H9 (cell line): ENCODE measurements around the gene PHACTR1. TPM values are rescaled to one million over a fixed set of nuclear protein-coding genes. Genes with fewer than 3 reads are reported as not detected.

ENCODE experiments used
- DNase-seq: peaks from one replicate; pipeline ENCODE4 v3.0.0-alpha.2; 2017
- H2AFZ ChIP-seq: one replicate; pipeline ENCODE4 v1.6.1; 2013; ENCODE audit warnings: mild to moderate bottlenecking, low read length, control low read depth, moderate library complexity
- H2AK5ac ChIP-seq: 2 replicates; pipeline ENCODE4 v1.6.1; 2013; ENCODE audit warnings: low read length, control low read depth, mixed read lengths; ENCODE audit not compliant: insufficient read length
- H2BK120ac ChIP-seq: one replicate; pipeline ENCODE4 v1.6.1; 2013; ENCODE audit warnings: low read depth, mild to moderate bottlenecking, low read length, control low read depth, inconsistent platforms; ENCODE audit not compliant: poor library complexity, severe bottlenecking
- H2BK12ac ChIP-seq: 2 replicates; pipeline ENCODE4 v1.6.1; 2013; ENCODE audit warnings: low read length, control low read depth, mixed read lengths, low read depth; ENCODE audit not compliant: insufficient read length
- H2BK15ac ChIP-seq: 2 replicates; pipeline ENCODE4 v1.6.1; 2013; ENCODE audit warnings: low read depth, low read length, control low read depth
- H2BK20ac ChIP-seq: one replicate; pipeline ENCODE4 v1.6.1; 2013; ENCODE audit warnings: low read depth, mild to moderate bottlenecking, low read length, control low read depth, inconsistent platforms; ENCODE audit not compliant: poor library complexity, severe bottlenecking
- H2BK5ac ChIP-seq: 2 replicates; pipeline ENCODE4 v1.6.1; 2013; ENCODE audit warnings: low read length, control low read depth, mixed read lengths; ENCODE audit not compliant: insufficient read length
- H3K14ac ChIP-seq: 2 replicates; pipeline ENCODE4 v1.6.1; 2013; ENCODE audit warnings: low read length, control low read depth; ENCODE audit not compliant: insufficient read depth
- H3K18ac ChIP-seq: 2 replicates; pipeline ENCODE4 v1.6.1; 2013; ENCODE audit warnings: low read depth, mild to moderate bottlenecking, mixed read lengths, low read length, control low read depth; ENCODE audit not compliant: insufficient read length
- H3K23ac ChIP-seq: 2 replicates; pipeline ENCODE4 v1.6.1; 2013; ENCODE audit warnings: low read length, control low read depth, mixed read lengths, low read depth; ENCODE audit not compliant: insufficient read length
- H3K23me2 ChIP-seq: 2 replicates; pipeline ENCODE4 v1.6.1; 2013; ENCODE audit warnings: low read depth, mild to moderate bottlenecking, mixed read lengths, low read length, control low read depth; ENCODE audit not compliant: insufficient read length, poor library complexity, severe bottlenecking
- H3K27ac ChIP-seq: 2 replicates; pipeline ENCODE4 v1.5.1; 2013; ENCODE audit warnings: low read length, control low read depth, mixed read lengths, low read depth; ENCODE audit not compliant: insufficient read length
- H3K27me3 ChIP-seq: 2 replicates; pipeline ENCODE4 v1.6.1; 2013; ENCODE audit warnings: low read length, control low read depth, inconsistent platforms; ENCODE audit not compliant: insufficient read depth
- H3K4ac ChIP-seq: 2 replicates; pipeline ENCODE4 v1.6.1; 2013; ENCODE audit warnings: low read depth, mild to moderate bottlenecking, control low read depth, inconsistent platforms, low read length, moderate library complexity
- H3K4me1 ChIP-seq: 2 replicates; pipeline ENCODE4 v1.6.1; 2013; ENCODE audit warnings: low read length, control low read depth, inconsistent platforms; ENCODE audit not compliant: insufficient read depth
- H3K4me2 ChIP-seq: 2 replicates; pipeline ENCODE4 v1.6.1; 2013; ENCODE audit warnings: low read length, control low read depth, mixed read lengths; ENCODE audit not compliant: insufficient read length, insufficient read depth
- H3K56ac ChIP-seq: 2 replicates; pipeline ENCODE4 v1.6.1; 2013; ENCODE audit warnings: low read depth, mild to moderate bottlenecking, mixed read lengths, low read length, control low read depth; ENCODE audit not compliant: insufficient read length
- H3K79me1 ChIP-seq: 2 replicates; pipeline ENCODE4 v1.6.1; 2013; ENCODE audit warnings: low read depth, mild to moderate bottlenecking, moderate library complexity, low read length, control low read depth, inconsistent platforms; ENCODE audit not compliant: insufficient read depth, poor library complexity, severe bottlenecking
- H3K79me2 ChIP-seq: 2 replicates; pipeline ENCODE4 v1.6.1; 2013; ENCODE audit warnings: low read length, control low read depth, inconsistent platforms; ENCODE audit not compliant: insufficient read depth
- H3K9ac ChIP-seq: 2 replicates; pipeline ENCODE4 v1.6.1; 2013; ENCODE audit warnings: low read length, control low read depth, mixed read lengths; ENCODE audit not compliant: insufficient read length; ENCODE audit errors: extremely low read depth
- H3K9me3 ChIP-seq: one replicate; pipeline ENCODE4 v1.6.1; 2013; ENCODE audit warnings: low read depth, low read length, inconsistent platforms; ENCODE audit not compliant: control insufficient read depth
- H3T11ph ChIP-seq: one replicate; pipeline ENCODE4 v1.6.1; 2013; ENCODE audit warnings: mild to moderate bottlenecking, low read length, control low read depth, inconsistent platforms
- H4K20me1 ChIP-seq: one replicate; pipeline ENCODE4 v1.6.1; 2013; ENCODE audit not compliant: control insufficient read depth, insufficient read length, insufficient read depth
- H4K5ac ChIP-seq: 2 replicates; pipeline ENCODE4 v1.6.1; 2013; ENCODE audit warnings: low read depth, mild to moderate bottlenecking, mixed read lengths, low read length, control low read depth; ENCODE audit not compliant: insufficient read length
- H4K8ac ChIP-seq: replicated peaks from 2 replicates; pipeline ENCODE4 v1.6.1; 2013; ENCODE audit warnings: low read length, control low read depth, mixed read lengths, low read depth; ENCODE audit not compliant: insufficient read length
- H4K91ac ChIP-seq: 2 replicates; pipeline ENCODE4 v1.6.1; 2013; ENCODE audit warnings: low read depth, mild to moderate bottlenecking, moderate library complexity, mixed read lengths, low read length, control low read depth; ENCODE audit not compliant: insufficient read length
- H3K27ac Mint-ChIP-seq, 3 experiments: 2 replicates in 2 of 3; 3 replicates in 1 of 3; pipeline ENCODE4 v1.8.0; 2020 to 2021; ENCODE audit warnings: mixed read lengths in 3 of 3, mild to moderate bottlenecking in 1 of 3, moderate library complexity in 1 of 3
- H3K27me3 Mint-ChIP-seq: 2 replicates; pipeline ENCODE4 v1.8.0; 2021; ENCODE audit warnings: low read depth, mild to moderate bottlenecking, moderate library complexity, mixed read lengths
- H3K36me3 Mint-ChIP-seq, 3 experiments: 2 replicates in 2 of 3; 3 replicates in 1 of 3; pipeline ENCODE4 v1.8.0; 2020 to 2021; ENCODE audit warnings: low read depth in 3 of 3, mixed read lengths in 3 of 3; ENCODE audit not compliant: insufficient read depth in 1 of 3
- H3K4me1 Mint-ChIP-seq, 2 experiments: 2 replicates each; pipeline ENCODE4 v1.8.0; 2020; ENCODE audit warnings: mixed read lengths in 2 of 2
- H3K4me3 Mint-ChIP-seq, 2 experiments: 2 replicates in 1 of 2; 3 replicates in 1 of 2; pipeline ENCODE4 v1.8.0; 2020 to 2021; ENCODE audit warnings: mild to moderate bottlenecking in 2 of 2, mixed read lengths in 2 of 2, moderate library complexity in 1 of 2
- H3K9me3 Mint-ChIP-seq, 2 experiments: 2 replicates in 1 of 2; 3 replicates in 1 of 2; pipeline ENCODE4 v1.8.0; 2020; ENCODE audit warnings: mild to moderate bottlenecking in 2 of 2, mixed read lengths in 2 of 2, moderate library complexity in 1 of 2
- CTCF ChIP-seq: fragments of 200-600 bp; sonication (generic); conservative IDR thresholded peaks from 3 replicates; pipeline ENCODE4 v1.8.0; 2021; ENCODE audit warnings: antibody characterized with exemption, mild to moderate bottlenecking
- WGBS: extraction: QIAGEN DNeasy Blood & Tissue Kit; methylation state at CpG from one replicate; pipeline ENCODE4 v1.1.7; 2013; ENCODE audit warnings: missing lambda C conversion rate, low lambda C conversion rate, mixed read lengths; ENCODE audit not compliant: insufficient read length; ENCODE audit errors: extremely low coverage; 5-methylcytosine and 5-hydroxymethylcytosine counted together
- total RNA-seq: library from RNA; stranded (reverse); gene quantifications from 2 replicates; pipeline ENCODE4 v1.2.1, GENCODE V29; 2021

Gene PHACTR1
- total RNA-seq, 1 experiment from 2014 or later = 15.9 TPM

DNA sequence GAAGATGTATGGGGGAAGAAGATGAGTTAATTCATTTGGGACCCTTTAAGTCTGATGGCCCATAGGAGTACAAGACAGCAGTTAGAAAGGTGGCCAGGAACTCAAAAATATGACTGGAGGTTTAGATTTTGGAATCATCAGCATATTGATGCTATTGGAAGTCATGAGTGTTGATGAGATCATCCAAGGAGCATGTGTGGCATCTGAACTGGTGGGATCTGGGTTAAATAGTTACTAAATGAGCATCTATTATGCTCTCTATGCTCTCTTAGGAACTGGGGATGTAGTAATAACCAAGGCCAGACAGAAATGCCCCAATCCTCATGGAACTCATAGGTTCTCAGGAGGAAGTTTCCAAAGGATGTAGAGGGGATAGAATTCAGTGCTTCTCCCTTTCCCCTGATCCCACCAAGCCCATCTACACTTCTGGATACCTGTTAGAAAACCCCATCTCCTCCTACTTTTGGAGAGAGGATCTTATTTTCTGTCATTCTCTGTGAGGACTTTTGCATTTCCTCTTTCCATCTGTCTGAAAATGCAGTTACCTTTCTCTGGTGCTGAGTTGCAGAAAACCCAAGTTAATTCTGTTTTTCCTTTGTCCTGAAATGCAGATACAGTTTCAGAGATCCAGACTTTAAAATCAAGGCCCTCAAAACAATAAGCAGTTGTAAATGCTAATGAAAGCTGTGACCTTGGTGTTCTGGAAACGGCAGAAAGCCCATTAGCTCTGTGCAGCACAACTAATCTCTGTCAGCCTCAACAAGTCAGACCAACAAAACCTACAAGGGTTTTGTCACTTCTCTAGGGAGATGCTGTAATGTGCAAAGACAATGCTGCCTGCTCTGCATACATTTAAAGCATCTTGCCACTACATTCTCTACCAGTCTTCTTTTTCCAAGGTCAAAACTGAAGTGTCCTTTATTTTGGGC lies 546.0 kb downstream of the PHACTR1 start:
- H3K4me1 Mint-ChIP-seq = peaks cover 3 to 15% of the 10 kb centered on the region in 2 experiments; a peak in 3 of 4 replicates
- Histone ChIP-seq H2BK20ac (no peak overlapping the region), H3K4ac (no peak overlapping the region), H3K18ac (no peak overlapping the region), H3K79me2 (no peaks in the 10 kb centered on the region), H4K5ac (no peak overlapping the region), H3K23me2 (no peaks in the 10 kb centered on the region), H3K27me3 (no peaks in the 10 kb centered on the region), H3K79me1 (no peaks in the 10 kb centered on the region), H3K14ac (no peak overlapping the region), H2BK5ac (no peak overlapping the region), H3K4me1 (no peaks in the 10 kb centered on the region), H4K20me1 (no peaks in the 10 kb centered on the region), H3T11ph (no peak overlapping the region), H3K23ac (no peak overlapping the region), H3K4me2 (no peak overlapping the region), H2AFZ (no peak overlapping the region), H3K56ac (no peak overlapping the region), H4K91ac (no peak overlapping the region), H2AK5ac (no peak overlapping the region), H2BK12ac (no peak overlapping the region), H3K27ac (no peak overlapping the region), H3K9me3 (no peaks in the 10 kb centered on the region), H2BK15ac (no peak overlapping the region), H2BK120ac (no peak overlapping the region), H4K8ac (no peak overlapping the region), H3K9ac (no peak overlapping the region)
- no CpG with 5 or more reads among the region's 1 CpG for WGBS
- H3K27me3 Mint-ChIP-seq = peaks cover 1% of the 10 kb centered on the region; the same call in 1 of the 2 replicates
- no peak overlapping the region for H3K27ac Mint-ChIP-seq
- DNase-seq = no peak
- H3K9me3 Mint-ChIP-seq = peaks cover 6 to 10% of the 10 kb centered on the region in 2 experiments; a peak in 3 of 5 replicates
- no peak overlapping the region for H3K4me3 Mint-ChIP-seq
- H3K36me3 Mint-ChIP-seq = peaks cover 12 to 14% (median 13%) of the 10 kb centered on the region in 3 experiments
- no peak for TF ChIP-seq CTCF
